Measurements from ENCODE around the gene CARD16. TPM values are rescaled to one million over a fixed set of nuclear protein-coding genes. Genes with fewer than 3 reads are reported as not detected.
"Not testable (repeated sequence)": the region's sequence is repeated elsewhere in the genome, so short reads cannot be mapped to it uniquely, and the experiment has no call there.

CARD16 gene
- 16.0 TPM for total RNA-seq

- DNase-seq = peak; percentile 66
Observed at GRCh38 chr11:105044557-105045524, at the start of gene CARD16. Gene CARD16 (minus strand): TSS chr11:105045335. CDS start chr11:105045297, 38 bp downstream.

DNA sequence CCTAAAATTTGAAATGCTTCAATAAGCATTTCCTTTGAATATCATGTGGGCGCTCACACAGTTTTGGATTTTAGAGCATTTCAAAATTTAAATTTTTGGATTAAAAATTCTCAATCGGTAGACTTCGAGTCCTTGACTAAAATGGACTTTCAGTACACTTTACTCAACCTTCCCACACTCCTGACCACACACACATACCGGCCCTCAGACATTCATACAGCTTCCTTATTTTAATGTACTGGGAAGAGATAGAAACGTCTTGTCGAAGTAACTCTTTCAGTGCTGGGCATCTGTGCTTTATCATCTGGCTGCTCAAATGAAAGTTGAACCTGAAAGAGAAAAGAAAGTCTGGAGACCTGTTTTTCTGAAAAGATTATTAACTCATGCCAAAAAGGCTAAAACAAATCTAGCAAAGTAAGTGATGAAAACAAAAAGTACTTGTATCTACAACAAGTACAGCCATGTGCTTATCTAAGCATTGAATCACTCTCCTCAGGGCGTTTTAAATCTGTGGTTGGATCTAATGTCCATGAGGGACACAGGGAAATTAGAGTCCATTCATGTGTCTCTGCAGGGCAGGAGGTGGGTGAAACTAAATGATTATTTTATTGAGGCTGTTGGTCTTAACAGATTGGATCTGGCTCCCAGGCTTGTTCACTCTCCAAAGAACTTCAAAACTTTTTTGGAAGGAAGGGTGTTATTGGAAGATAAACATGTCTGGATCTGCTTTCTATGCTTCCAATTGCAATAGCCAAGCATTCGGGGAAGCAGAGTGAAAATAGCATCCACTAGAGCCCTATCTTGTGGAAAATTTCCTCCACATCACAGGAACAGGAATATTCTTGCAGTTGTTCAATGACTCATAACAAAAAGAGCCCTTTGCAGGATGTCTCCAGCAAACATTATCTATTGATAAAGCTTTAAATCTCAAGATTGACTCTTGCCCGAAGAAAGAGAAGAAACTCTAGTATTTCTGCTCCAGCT lies 47.4 kb upstream of the CARD16 start:
- peak; percentile 13 for DNase-seq

- DNase-seq = no peak
Observed at GRCh38 chr11:105081412-105082150, 36.4 kb upstream of the CARD16 start.

DNA sequence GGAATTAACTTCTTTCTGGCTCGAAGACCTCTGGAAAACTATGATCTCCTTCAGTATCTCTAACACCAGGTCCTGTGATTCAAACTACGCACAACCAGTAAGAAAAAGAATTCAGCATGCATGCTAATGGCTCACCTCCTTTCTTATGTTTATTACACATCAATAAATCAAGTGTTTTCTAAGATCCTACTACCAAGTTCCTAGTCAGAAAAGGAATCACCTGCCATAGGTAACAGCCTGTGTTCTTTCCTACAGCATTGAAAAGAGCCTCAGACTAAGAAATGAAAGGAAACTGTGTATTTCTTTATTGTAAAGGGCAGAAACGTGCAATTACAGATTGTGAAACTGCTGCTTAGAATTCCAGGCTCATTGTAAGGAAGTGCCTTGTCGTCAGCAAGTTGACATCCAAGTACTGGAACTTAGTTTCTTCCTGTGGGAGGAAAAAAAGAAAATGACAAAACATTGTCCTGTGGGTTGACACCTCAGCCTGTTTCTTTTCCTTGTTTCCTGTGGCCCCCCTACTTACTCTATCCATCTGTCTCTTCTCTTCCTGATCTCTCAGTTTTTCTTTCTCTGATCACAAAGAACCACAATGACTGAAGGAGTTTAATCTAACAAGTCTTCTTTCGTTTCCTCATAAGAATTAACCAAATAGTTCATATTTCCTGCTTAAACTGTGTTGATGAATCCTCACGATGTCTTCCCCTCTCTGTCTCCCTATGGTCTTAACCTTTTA lies 35.2 kb upstream of the CARD16 start:
- not testable (repeated sequence) for DNase-seq

DNA sequence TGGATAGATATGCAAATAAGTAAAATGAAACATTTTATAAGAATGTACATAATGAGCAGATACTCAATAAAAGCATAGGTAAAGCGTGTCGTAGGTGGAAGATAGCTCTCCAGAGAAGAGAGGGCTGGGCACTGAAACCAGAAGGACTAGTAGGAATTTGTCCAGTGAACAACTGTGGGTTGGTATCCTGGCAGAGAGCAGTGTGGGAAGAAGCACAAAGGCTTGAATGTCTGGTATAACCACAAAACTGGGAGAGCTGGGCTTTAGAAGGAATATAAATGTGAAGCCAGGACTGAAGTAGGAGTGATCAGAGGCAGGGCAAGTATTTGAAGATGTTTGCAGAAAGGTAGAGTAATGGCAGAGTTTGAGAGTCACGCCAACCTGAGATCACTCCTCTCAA lies 33.1 kb upstream of the CARD16 start:
- DNase-seq = no peak

- not testable (repeated sequence) for DNase-seq
Observed at GRCh38 chr11:105077141-105077790, 32.1 kb upstream of the CARD16 start.

GRCh38 chr11:105074166-105074530 lies 29.0 kb upstream of the CARD16 start:
- no peak for DNase-seq

DNA sequence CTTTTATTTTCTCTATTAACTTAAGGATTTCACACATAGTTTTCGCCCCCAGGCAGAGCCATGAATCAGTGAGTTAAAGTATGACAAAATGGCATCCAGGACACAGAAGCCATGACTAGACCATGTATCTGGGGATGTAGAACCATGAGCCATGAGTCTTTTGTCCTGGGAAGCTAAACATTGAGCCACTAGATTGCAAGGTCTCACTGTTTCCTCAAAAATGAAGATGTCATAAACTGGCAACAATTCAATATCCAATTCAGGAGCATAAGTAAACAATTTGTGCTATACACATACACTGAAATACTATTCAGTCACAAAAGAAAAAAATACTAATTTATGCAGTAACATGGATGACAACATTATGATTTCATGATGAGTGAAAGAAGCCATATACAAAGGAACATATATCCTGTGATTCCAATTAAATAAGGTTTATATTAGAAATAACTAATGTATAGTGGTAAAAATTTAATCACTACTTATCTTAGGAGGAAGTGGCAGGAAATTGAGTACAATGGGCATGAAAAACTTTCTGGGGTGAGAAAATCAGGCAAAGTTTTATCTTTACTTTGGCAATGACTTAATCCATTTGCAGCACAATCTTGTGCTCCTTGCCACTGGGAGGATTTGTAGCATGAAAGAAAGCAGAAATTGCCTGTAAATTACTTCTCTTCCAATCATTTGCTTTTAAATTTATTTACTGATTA lies 28.5 kb upstream of the CARD16 start:
- no peak for DNase-seq

DNA sequence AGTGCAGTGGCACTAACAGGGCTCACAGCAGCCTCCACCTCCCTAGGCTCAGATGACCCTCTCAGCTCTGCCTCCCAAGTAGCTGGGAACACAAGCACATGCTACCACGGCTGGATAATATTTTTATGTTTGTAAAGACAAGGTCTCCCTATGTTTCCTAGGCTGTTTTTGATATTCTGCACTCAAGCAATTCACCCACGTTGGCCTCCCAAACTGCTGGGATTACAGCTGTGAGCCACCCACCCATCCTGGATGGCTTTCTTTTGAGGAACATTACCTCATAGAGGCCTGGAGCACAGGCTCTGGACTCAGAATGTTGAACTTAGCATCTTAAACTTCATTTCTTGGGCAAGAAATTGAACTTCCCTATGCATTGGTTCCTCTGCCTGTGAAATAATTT lies 26.9 kb upstream of the CARD16 start:
- not testable (repeated sequence) for DNase-seq

DNA sequence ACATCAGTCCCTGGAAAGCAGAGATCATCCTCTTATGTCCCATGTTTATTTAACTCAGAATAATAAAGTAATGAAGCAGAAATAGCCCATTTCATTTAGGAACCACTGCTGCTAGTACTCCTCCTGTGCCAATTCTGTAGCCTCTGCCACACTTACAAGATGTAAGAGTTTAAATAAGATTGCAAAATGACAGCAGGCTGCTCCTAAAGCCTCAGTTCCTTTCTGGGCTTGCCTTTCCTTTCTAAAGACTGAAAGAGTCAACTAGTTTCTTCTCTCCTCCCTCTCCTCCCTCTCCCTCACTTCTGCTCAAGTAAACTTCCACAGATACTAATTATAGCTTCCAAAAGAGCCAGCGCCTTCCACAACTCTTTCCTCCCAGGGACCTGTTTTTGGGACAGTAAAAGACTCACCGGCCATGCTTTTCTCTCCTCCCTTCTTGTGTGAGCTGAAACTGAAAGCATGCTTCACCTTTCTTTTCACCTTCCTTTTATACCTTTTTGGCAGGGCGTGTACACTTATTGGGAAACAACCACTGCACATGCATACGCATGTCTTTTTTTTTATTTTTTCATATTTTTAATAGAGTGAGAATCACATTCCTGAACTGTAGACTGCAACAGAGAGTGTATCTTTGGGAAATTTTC lies 26.1 kb upstream of the CARD16 start:
- DNase-seq = no peak

DNA sequence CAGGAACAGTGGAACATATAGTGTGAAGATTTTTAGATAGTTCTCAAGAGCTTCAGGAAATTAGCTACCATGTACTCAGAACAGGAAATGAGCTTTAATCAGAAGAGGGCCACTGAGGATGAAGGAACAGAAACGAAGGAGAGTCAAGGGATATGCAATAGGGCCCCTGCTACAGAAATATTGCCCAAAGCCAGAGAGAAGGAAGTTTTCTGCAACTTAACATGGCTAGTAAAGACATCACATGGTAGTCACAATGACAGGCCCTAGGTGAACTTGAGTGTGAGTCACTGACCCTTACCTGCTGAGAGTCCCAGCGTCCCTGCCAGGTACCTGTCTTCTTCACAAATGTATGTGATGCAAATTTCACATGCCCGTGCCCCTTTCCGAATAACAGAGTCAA lies 25.2 kb upstream of the CARD16 start:
- DNase-seq = no peak

DNA sequence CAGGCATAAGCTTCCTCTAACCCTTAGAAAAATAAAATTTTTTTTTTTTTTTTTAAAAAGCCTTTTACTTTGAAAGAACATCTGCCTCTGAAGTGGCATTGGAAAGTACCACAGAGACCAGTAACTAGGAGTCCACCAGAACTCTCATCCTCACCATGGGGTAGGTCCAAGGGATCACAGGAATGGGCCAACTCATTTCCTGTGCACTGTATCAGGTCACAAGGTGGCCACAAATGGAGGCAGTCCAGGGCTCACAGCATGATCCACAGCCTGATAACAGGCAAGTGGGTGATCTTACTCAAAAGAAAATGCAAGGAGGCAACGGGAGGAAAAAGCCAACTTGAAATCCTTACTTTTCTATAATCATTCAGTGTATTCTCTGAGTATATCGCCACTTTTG lies 24.6 kb upstream of the CARD16 start:
- not testable (repeated sequence) for DNase-seq

DNA sequence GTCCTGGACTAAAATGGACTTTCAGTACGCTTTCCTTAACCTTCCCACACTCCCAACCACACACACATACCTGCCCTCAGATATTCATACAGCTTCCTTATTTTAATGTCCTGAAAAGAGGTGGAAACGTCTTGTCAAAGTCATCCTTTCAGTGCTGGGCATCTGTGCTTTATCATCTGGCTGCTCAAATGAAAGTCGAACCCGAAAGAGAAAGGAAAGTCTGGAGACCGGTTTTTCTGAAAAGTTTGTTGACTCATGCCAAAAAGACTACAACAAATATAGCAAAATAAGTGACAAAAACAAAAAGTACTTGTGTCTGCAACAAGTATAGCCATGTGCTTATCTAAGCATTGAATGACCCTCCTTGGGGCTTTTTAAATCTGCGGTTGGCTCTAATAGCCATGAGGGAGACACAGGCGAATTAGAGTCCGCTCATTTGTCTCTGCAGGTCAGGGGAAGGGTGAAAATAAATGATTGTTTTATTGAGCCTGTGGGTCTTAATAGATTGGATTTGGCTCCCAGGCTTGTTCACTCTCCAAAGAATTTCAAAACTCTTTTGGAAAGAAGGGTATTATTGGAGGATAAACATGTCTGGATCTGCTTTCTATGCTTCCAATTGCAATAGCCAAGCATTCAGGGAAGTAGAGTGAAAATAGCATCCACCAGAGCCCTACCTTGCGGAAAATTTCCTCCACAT lies 18.3 kb upstream of the CARD16 start:
- DNase-seq = not testable (repeated sequence)

DNA sequence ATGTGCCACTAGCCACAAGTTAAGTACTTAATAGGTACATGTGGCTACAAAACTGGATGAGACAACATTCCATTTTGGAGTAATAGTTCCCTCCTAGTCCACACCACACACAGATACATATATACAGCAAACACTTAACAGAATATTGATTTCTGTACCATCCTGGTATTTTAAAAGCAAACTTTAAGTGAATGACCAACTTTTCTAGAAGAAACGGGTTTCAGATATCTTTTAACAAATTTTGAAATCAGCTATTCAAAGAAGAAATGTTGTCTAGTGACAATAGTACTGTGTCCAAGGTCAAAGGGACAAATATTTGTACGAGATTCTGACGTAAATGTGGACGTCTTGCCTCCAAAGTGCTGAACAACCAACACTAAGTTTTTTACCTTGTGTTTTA lies 12.3 kb upstream of the CARD16 start:
- no peak for DNase-seq

DNA sequence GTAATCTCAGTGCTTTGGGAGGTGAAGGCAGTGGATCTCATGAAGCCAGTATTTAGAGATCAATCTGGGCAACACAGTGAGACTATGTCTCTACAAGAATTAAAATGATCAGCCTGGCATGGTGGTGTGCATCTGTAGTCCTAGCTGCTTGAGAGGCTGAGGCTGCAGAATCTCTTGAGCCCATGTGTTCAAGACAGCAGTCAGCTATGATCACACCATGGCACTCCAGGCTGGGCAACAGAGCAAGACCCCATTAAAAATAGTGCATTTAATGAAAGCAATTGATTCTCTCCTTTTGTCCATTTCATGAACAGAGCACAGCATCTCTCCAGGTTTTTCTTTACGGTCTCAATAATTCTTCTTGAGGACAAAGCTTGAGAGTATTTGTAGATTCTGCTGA lies 11.3 kb upstream of the CARD16 start:
- no peak for DNase-seq

GRCh38 chr11:105054723-105055493 lies 9.8 kb upstream of the CARD16 start:
- no peak for DNase-seq

DNA sequence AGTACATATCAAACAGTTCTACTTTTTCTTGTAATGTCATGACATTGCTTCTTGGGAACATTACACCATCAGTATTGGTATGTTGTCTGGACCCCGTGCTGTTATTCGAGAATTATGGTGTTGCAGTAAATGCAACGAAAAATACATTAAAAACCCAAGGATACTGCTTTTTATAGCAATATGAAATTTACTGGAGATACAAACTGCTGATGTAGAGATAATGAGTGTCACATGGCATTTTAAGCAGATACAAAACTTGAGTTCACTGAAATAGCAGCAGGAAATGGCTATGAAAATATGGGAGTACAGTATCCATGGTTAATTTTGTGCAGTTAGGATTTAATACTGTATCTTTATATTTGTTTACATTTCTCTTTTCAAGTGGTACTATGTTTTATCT lies 7.4 kb upstream of the CARD16 start:
- no peak for DNase-seq

- no peak for DNase-seq
Observed at GRCh38 chr11:105051559-105051958, 6.4 kb upstream of the CARD16 start.

All from skin of body (tissue), 2 donors.